Measurements from ENCODE around the gene F11R.
"Not testable (repeated sequence)": the region's sequence is repeated elsewhere in the genome, so short reads cannot be mapped to it uniquely, and the experiment has no call there.

DNA sequence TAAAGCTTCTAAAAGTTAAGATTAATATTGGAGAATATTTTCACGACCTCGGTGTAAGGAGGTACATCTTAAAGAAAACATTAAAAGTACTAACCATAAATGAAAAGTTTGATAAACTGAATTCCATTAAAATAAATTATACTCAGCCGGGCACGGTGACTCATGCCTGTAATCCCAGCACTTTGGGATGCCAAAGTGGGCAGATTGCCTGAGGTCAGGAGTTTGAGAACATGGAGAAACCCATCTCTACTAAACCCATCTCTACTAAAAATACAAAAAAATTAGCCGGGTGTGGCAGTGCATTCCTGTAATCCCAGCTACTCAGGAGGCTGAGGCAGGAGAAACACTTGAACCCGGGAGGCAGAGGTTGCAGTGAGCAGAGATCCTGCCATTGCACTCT, 75.1 kb downstream of the F11R start:
- TF ChIP-seq, protein P1, sequence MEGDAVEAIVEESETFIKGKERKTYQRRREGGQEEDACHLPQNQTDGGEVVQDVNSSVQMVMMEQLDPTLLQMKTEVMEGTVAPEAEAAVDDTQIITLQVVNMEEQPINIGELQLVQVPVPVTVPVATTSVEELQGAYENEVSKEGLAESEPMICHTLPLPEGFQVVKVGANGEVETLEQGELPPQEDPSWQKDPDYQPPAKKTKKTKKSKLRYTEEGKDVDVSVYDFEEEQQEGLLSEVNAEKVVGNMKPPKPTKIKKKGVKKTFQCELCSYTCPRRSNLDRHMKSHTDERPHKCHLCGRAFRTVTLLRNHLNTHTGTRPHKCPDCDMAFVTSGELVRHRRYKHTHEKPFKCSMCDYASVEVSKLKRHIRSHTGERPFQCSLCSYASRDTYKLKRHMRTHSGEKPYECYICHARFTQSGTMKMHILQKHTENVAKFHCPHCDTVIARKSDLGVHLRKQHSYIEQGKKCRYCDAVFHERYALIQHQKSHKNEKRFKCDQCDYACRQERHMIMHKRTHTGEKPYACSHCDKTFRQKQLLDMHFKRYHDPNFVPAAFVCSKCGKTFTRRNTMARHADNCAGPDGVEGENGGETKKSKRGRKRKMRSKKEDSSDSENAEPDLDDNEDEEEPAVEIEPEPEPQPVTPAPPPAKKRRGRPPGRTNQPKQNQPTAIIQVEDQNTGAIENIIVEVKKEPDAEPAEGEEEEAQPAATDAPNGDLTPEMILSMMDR (IDR thresholded peaks at IDR 0.05) = not testable (repeated sequence)
- TF ChIP-seq POLR2A (IDR thresholded peaks at IDR 0.05) = not testable (repeated sequence)

Data from uterus (tissue), 2 donors.